Lower leg skin (tissue), 3 donors: ENCODE measurements around the gene FGFRL1.

Experiments used
- CTCF ChIP-seq, 3 donors: fragments of 450-650 bp; IDR thresholded peaks; one replicate each; pipeline ENCODE4 v1.5.1; 2016; ENCODE audit warnings: antibody characterized with exemption in 3 of 3, mild to moderate bottlenecking in 3 of 3, moderate library complexity in 2 of 3
- POLR2A ChIP-seq, 2 donors: fragments of 450-650 bp; IDR thresholded peaks; one replicate each; pipeline ENCODE4 v1.6.1; 2016 to 2017; ENCODE audit warnings: antibody characterized with exemption in 2 of 2, mild to moderate bottlenecking in 1 of 2, moderate library complexity in 1 of 2

DNA sequence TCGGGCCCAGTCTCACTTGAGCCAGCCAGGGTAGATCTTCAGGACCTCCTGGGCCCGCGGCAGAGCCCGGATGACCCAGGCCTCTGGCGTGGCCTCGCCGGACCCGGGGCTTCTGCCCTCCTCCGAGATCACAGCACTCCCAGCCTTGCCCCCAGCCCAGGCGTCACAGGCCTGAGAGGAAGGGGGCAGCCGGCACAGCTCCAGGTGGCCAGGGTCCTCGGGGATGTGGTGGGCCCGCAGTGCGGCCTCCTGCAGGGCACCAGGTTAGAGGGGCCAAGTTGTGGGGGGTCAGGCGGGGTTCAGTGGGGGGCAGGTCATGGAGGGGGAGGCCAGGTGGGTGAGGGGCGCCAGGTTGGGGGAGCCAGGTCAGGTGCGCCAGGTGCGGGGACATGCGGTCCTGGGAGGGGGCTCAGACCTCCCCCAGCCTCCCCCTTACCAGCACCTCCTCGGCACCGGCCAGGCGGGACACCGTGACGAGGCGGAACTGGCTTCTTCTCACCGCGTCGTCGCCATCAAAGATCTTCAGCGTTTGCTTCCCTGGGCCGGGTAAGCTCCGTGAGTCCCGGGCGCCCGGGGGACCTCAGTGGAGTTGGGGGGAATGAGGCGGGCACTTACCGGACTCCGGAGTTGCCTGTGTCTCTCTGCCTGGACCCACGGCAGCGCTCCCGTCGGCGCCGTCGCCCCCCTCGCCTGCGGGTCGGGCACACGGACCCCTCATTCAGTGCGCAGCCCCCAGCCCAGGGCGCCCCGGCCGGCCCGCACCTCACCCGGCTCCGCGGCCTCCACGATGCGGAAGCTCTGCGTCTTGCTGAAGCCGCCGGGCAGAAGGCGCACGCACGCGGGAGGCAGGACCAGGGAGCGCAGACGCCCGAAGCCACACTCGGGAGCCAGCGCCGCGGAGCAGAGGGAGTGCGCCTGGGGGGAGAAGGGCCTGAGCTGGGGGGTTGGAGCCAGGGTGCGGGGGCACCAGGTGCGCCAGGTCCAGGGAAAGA lies 44.0 kb upstream of the FGFRL1 start:
- TF ChIP-seq CTCF (IDR thresholded peaks at IDR 0.05) (no peak), POLR2A (IDR thresholded peaks at IDR 0.05) (no peak)
